HCT116 (cell line): ENCODE measurements around the gene TRAK1.
"Not testable (repeated sequence)": the region's sequence is repeated elsewhere in the genome, so short reads cannot be mapped to it uniquely, and the experiment has no call there.

ENCODE experiments used
- CBX3 ChIP-seq: IDR thresholded peaks from 2 replicates; pipeline ENCODE4 v1.6.1; 2012; ENCODE audit warnings: low read depth
- CTCF ChIP-seq, 3 experiments: fragments of 200-600 bp in 1 of 3; sonication (generic) in 1 of 3; IDR thresholded peaks in 2 of 3; conservative IDR thresholded peaks in 1 of 3; 2 replicates each; pipeline ENCODE4 v1.5.1; 2012 to 2017; ENCODE audit warnings: low read depth in 2 of 3, low read length in 2 of 3, antibody characterized with exemption in 1 of 3, borderline replicate concordance in 1 of 3, control low read depth in 1 of 3, mild to moderate bottlenecking in 1 of 3, mixed read lengths in 1 of 3, mixed run types in 1 of 3, moderate library complexity in 1 of 3; ENCODE audit not compliant: insufficient read depth in 1 of 3
- EGR1 ChIP-seq: IDR thresholded peaks from 2 replicates; pipeline ENCODE4 v1.6.1; 2012; ENCODE audit warnings: low read depth
- EZH2 ChIP-seq: fragments of 200-600 bp; sonication (generic); IDR thresholded peaks from 2 replicates; pipeline ENCODE4 v1.6.1; 2017; ENCODE audit warnings: antibody characterized with exemption, mixed run types
- EZH2phosphoT487 ChIP-seq: fragments of 200-600 bp; IDR thresholded peaks from 2 replicates; pipeline ENCODE4 v1.6.1; 2018; ENCODE audit warnings: antibody characterized with exemption, borderline replicate concordance
- MAX ChIP-seq: IDR thresholded peaks from 2 replicates; pipeline ENCODE4 v1.6.1; 2012
- POLR2A ChIP-seq: IDR thresholded peaks from 2 replicates; pipeline ENCODE4 v1.7.0; 2011; ENCODE audit warnings: borderline replicate concordance; ENCODE audit not compliant: insufficient read depth, insufficient read length; ENCODE audit errors: extremely low read depth
- POLR2AphosphoS5 ChIP-seq: IDR thresholded peaks from 2 replicates; pipeline ENCODE4 v1.6.1; 2011; ENCODE audit warnings: mild to moderate bottlenecking, low read depth, low read length, moderate library complexity
- RAD21 ChIP-seq: IDR thresholded peaks from 2 replicates; pipeline ENCODE4 v1.6.1; 2012; ENCODE audit warnings: low read depth, mild to moderate bottlenecking
- SP1 ChIP-seq: IDR thresholded peaks from 2 replicates; pipeline ENCODE4 v1.6.1; 2012; ENCODE audit warnings: low read depth
- TCF7L2 ChIP-seq: IDR thresholded peaks from 2 replicates; pipeline ENCODE4 v1.7.0; 2011; ENCODE audit warnings: borderline replicate concordance, inconsistent platforms; ENCODE audit not compliant: insufficient read depth, insufficient read length; ENCODE audit errors: extremely low read depth
- YY1 ChIP-seq: IDR thresholded peaks from 2 replicates; pipeline ENCODE4 v1.6.1; 2011; ENCODE audit warnings: low read length, low read depth, moderate library complexity, mild to moderate bottlenecking; ENCODE audit not compliant: insufficient replicate concordance; ENCODE audit errors: extremely low read depth
- ZBTB33 ChIP-seq: IDR thresholded peaks from 2 replicates; pipeline ENCODE4 v1.6.1; 2011; ENCODE audit warnings: mild to moderate bottlenecking, low read length, moderate library complexity; ENCODE audit not compliant: insufficient replicate concordance; ENCODE audit errors: extremely low read depth
- ZFX ChIP-seq: fragments of 450-650 bp; IDR thresholded peaks from 2 replicates; pipeline ENCODE4 v1.6.1; 2017

- not testable (repeated sequence) for TF ChIP-seq CTCF (IDR thresholded peaks at IDR 0.05 in 2 of 3, conservative IDR thresholded peaks at IDR 0.05 in 1 of 3; ENCODE audit: borderline replicate concordance in 1 of 3, insufficient read depth in 1 of 3, low read depth in 2 of 3, low read length in 2 of 3); POLR2A; RAD21; MAX; EZH2; YY1; EZH2phosphoT487; TCF7L2; EGR1; ZFX; CBX3; ZBTB33; POLR2AphosphoS5; SP1
Observed at GRCh38 chr3:42103921-42104665, 12.9 kb downstream of the TRAK1 start.
